ENCODE measurements around the gene DTYMK.
A peak's percentile ranks its signal among the peaks of the same experiment; 100 is the strongest.

Gene DTYMK

GRCh38 chr2:241702155-241703031, 15.8 kb upstream of the DTYMK start:
- H3K27ac ChIP-seq, result peak overlapping the region; percentile 75
- peak overlapping the region; percentile 78 for H3K4me3 ChIP-seq (ENCODE audit: low read depth, low read length)
- peak; percentile 52 for DNase-seq
- in situ Hi-C loops (cut with HindIII; ENCODE audit: low pct_ligation_motif_present, low sequenced_read_pairs), result no loop called here
- TF ChIP-seq CTCF (IDR thresholded peaks at IDR 0.05; ENCODE audit: low read depth, low read length, missing control alignments), result peak; percentile 50
- peaks cover 20% of the 10 kb centered on the region for H3K36me3 ChIP-seq (replicated peaks)
- no peaks in the 10 kb centered on the region for H3K27me3 ChIP-seq (replicated peaks)

DNA sequence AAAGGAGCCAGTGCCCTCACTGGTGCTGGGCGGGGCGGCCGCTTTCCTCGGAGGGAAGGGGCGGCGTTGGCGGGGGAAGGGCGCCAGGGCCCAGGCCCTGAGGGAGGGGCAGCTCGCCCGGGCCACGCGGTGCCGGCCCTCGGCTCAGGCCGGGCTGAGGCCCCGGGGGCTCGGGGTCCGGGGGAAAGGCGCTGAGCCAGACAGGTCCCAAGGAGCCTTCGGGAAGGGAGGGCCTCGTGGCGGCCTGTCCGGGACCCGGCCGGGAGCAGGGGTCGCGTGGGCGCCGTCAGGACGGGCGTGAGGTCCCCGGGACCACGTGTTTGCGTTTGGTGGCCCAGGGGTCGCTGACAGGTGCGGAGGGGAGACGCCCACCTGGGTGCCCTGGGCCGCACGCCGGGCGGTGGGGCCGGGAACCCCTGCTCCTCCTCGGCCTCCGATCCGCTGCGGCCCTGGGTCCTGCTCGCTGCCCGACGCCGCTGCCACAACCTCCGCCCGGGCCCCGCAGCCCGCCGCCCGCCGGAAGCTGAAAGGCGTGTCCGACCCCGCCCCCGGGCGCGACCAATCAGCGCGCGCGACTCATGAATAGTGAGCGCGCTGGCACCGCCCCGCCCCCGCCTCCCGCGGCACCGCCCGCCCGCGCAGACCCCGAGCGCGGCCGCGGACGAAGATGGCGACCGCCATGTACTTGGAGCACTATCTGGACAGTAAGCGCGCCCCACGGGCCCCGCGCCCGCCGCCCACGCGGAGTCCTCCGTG, 15.0 kb upstream of the DTYMK start, which contains the start of gene ING5:
ING5 (plus strand) TSS at position 641 of the 756 bp plus-strand sequence; CDS start at position 668, 27 bp downstream.
- no peaks in the 10 kb centered on the region for H3K27me3 ChIP-seq (replicated peaks)
- in situ Hi-C loops (cut with HindIII; ENCODE audit: low pct_ligation_motif_present, low sequenced_read_pairs), result no loop called here
- peaks cover 14% of the 10 kb centered on the region for H3K36me3 ChIP-seq (replicated peaks)
- peak within 1 kb of the TSS; percentile 75 for H3K27ac ChIP-seq
- TF ChIP-seq CTCF (IDR thresholded peaks at IDR 0.05; ENCODE audit: low read depth, low read length, missing control alignments), result no peak
- peak within 1 kb of the TSS; percentile 78 for H3K4me3 ChIP-seq (ENCODE audit: low read depth, low read length)
- peak; percentile 90 for DNase-seq

- Histone ChIP-seq H3K27me3 (replicated peaks) (no peaks in the 10 kb centered on the region), H3K4me3 (ENCODE audit: low read depth, low read length) (peak overlapping the region; percentile 69), H3K27ac (peak overlapping the region; percentile 61), H3K36me3 (replicated peaks) (peaks cover 10% of the 10 kb centered on the region)
- in situ Hi-C loops (cut with HindIII; ENCODE audit: low pct_ligation_motif_present, low sequenced_read_pairs), result no loop called here
- DNase-seq, result peak; percentile 55
- peak; percentile 56 for TF ChIP-seq CTCF (IDR thresholded peaks at IDR 0.05; ENCODE audit: low read depth, low read length, missing control alignments)
Measured at GRCh38 chr2:241701149-241701398, 14.5 kb upstream of the DTYMK start.

GRCh38 chr2:241695651-241696050, 9.0 kb upstream of the DTYMK start:
- Histone ChIP-seq H3K27ac (no peak overlapping the region), H3K36me3 (replicated peaks) (peaks cover 10% of the 10 kb centered on the region), H3K4me3 (ENCODE audit: low read depth, low read length) (no peak overlapping the region), H3K27me3 (replicated peaks) (no peaks in the 10 kb centered on the region)
- in situ Hi-C loops (cut with HindIII; ENCODE audit: low pct_ligation_motif_present, low sequenced_read_pairs), result no loop called here
- no peak for DNase-seq
- no peak for TF ChIP-seq CTCF (IDR thresholded peaks at IDR 0.05; ENCODE audit: low read depth, low read length, missing control alignments)

GRCh38 chr2:241692448-241692847, 5.8 kb upstream of the DTYMK start:
- Histone ChIP-seq H3K4me3 (ENCODE audit: low read depth, low read length) (no peak overlapping the region), H3K27ac (no peak overlapping the region), H3K36me3 (replicated peaks) (peaks cover 19% of the 10 kb centered on the region), H3K27me3 (replicated peaks) (no peaks in the 10 kb centered on the region)
- in situ Hi-C loops (cut with HindIII; ENCODE audit: low pct_ligation_motif_present, low sequenced_read_pairs), result no loop called here
- DNase-seq, result peak; percentile 74
- no peak for TF ChIP-seq CTCF (IDR thresholded peaks at IDR 0.05; ENCODE audit: low read depth, low read length, missing control alignments)

All from brain microvascular endothelial cell (primary cell).